Activated gamma-delta T cell treated with anti-CD3 and anti-CD28 coated beads, Interleukin-2, amount 50 U/mL, for 16 hours (primary cell): Measurements from ENCODE around the gene NUB1.

Experiments used
- DNase-seq: peaks from one replicate; pipeline ENCODE4 v3.0.0-alpha.2; 2020; ENCODE audit warnings: low read depth

NUB1 gene

GRCh38 chr7:151345576-151346469 lies 4.2 kb downstream of the NUB1 start:
- DNase-seq, result no peak

- no peak for DNase-seq
Observed at GRCh38 chr7:151346470-151346769, 4.8 kb downstream of the NUB1 start.

GRCh38 chr7:151347200-151347599 lies 5.6 kb downstream of the NUB1 start:
- DNase-seq, result no peak

- no peak for DNase-seq
Observed at GRCh38 chr7:151348970-151349369, 7.4 kb downstream of the NUB1 start.

GRCh38 chr7:151349507-151349853 lies 7.9 kb downstream of the NUB1 start:
- DNase-seq, result no peak

- DNase-seq, result peak; percentile 17
Observed at GRCh38 chr7:151351027-151351426, 9.4 kb downstream of the NUB1 start.

- DNase-seq, result peak; percentile 29
Observed at GRCh38 chr7:151351967-151352366, 10.4 kb downstream of the NUB1 start.

GRCh38 chr7:151352512-151352911 lies 10.9 kb downstream of the NUB1 start:
- no peak for DNase-seq

- no peak for DNase-seq
Observed at GRCh38 chr7:151361193-151361959, 19.8 kb downstream of the NUB1 start.

- DNase-seq, result no peak
Observed at GRCh38 chr7:151363182-151363581, 21.6 kb downstream of the NUB1 start.

- DNase-seq, result no peak
Observed at GRCh38 chr7:151366166-151366879, 24.7 kb downstream of the NUB1 start.

GRCh38 chr7:151366880-151367222 lies 25.2 kb downstream of the NUB1 start:
- no peak for DNase-seq

GRCh38 chr7:151367284-151367683 lies 25.7 kb downstream of the NUB1 start:
- DNase-seq, result no peak

- DNase-seq, result peak; percentile 71
Observed at GRCh38 chr7:151368136-151368571, 26.5 kb downstream of the NUB1 start.

GRCh38 chr7:151371266-151371665 lies 29.7 kb downstream of the NUB1 start:
- no peak for DNase-seq

- no peak for DNase-seq
Observed at GRCh38 chr7:151372612-151373265, 31.1 kb downstream of the NUB1 start.

- no peak for DNase-seq
Observed at GRCh38 chr7:151373599-151373998, 32.0 kb downstream of the NUB1 start.

GRCh38 chr7:151374139-151374538 lies 32.5 kb downstream of the NUB1 start:
- no peak for DNase-seq

GRCh38 chr7:151374726-151375125 lies 33.1 kb downstream of the NUB1 start:
- DNase-seq, result no peak

- DNase-seq, result no peak
Observed at GRCh38 chr7:151375530-151376217, 34.1 kb downstream of the NUB1 start.

- DNase-seq, result no peak
Observed at GRCh38 chr7:151376218-151376902, 34.7 kb downstream of the NUB1 start.
